Testis (tissue), 2 donors: Measurements from ENCODE around the gene TAC3.

Experiments used
- CTCF ChIP-seq, 3 experiments: fragments of 450-650 bp in 2 of 3; fragments of 200-600 bp in 1 of 3; sonication (generic) in 1 of 3; IDR thresholded peaks; one replicate each; pipeline ENCODE4 v1.5.1; 2016 to 2019; ENCODE audit warnings: antibody characterized with exemption in 3 of 3, mild to moderate bottlenecking in 2 of 3, moderate library complexity in 1 of 3
- POLR2A ChIP-seq: fragments of 450-650 bp; IDR thresholded peaks from one replicate; pipeline ENCODE4 v1.6.1; 2017; ENCODE audit warnings: antibody characterized with exemption, mild to moderate bottlenecking, moderate library complexity

GRCh38 chr12:57044889-57045288 lies 28.6 kb upstream of the TAC3 start:
- TF ChIP-seq CTCF (IDR thresholded peaks at IDR 0.05) (no peak), POLR2A (no peak)
